Activated CD4-positive, alpha-beta memory T cell treated with anti-CD3 and anti-CD28 coated beads, Interleukin-2, amount 10 ng/mL, durations not matched to agents 7 days and 5 days (primary cell): ENCODE data around the gene TMEM179. TPM values are rescaled to one million over a fixed set of nuclear protein-coding genes. Genes with fewer than 3 reads are reported as not detected.

Experiments used
- CTCF ChIA-PET: fragments of 350-600 bp; sonication (Branson Sonifier 250); formaldehyde crosslinking; loops from one replicate; lab custom pipeline; 2021; ENCODE audit warnings: antibody characterized with exemption, inconsistent platforms; lab: Charles Lee
- POLR2A ChIA-PET: fragments of 350-600 bp; sonication (Branson Sonifier 250); formaldehyde crosslinking; loops from one replicate; lab custom pipeline; 2021; ENCODE audit warnings: antibody characterized with exemption; lab: Charles Lee
- DNase-seq: peaks from one replicate; pipeline ENCODE4 v3.0.0-alpha.2; 2020
- H3K27ac Mint-ChIP-seq: one replicate; pipeline ENCODE4 v1.8.0; 2021; ENCODE audit warnings: mild to moderate bottlenecking, mixed read lengths
- H3K27me3 Mint-ChIP-seq: one replicate; pipeline ENCODE4 v1.8.0; 2021; ENCODE audit warnings: mixed read lengths
- H3K36me3 Mint-ChIP-seq: one replicate; pipeline ENCODE4 v1.8.0; 2021; ENCODE audit warnings: low read depth, mixed read lengths
- H3K4me1 Mint-ChIP-seq: one replicate; pipeline ENCODE4 v1.8.0; 2021; ENCODE audit warnings: mixed read lengths
- H3K4me3 Mint-ChIP-seq: one replicate; pipeline ENCODE4 v1.8.0; 2021; ENCODE audit warnings: mild to moderate bottlenecking, mixed read lengths
- H3K9me3 Mint-ChIP-seq: one replicate; pipeline ENCODE4 v1.8.0; 2021; ENCODE audit warnings: mixed read lengths
- total RNA-seq, 2 experiments: library from RNA; stranded (reverse); gene quantifications; one replicate each; pipeline ENCODE4 v1.2.3, GENCODE V29; 2021

The TMEM179 gene
- total RNA-seq, 2 experiments from 2014 or later = not detected

- H3K27ac Mint-ChIP-seq = no peak overlapping the region
- no peaks in the 10 kb centered on the region for H3K4me1 Mint-ChIP-seq
- no peaks in the 10 kb centered on the region for H3K9me3 Mint-ChIP-seq
- ChIA-PET POLR2A (no interaction called here), CTCF (interaction anchor here (1.1 kb wide), 1 partner anchor 9 kb away, joined by 3 read pairs; no protein-coding TSS in a partner anchor)
- H3K4me3 Mint-ChIP-seq = no peak overlapping the region
- H3K36me3 Mint-ChIP-seq = no peaks in the 10 kb centered on the region
- H3K27me3 Mint-ChIP-seq = no peaks in the 10 kb centered on the region
- no peak for DNase-seq
Observed at GRCh38 chr14:104554608-104555429, 49.8 kb downstream of the TMEM179 start.

GRCh38 chr14:104554088-104554607, 50.4 kb downstream of the TMEM179 start:
- Mint-ChIP-seq H3K9me3 (no peaks in the 10 kb centered on the region), H3K4me1 (no peaks in the 10 kb centered on the region), H3K27me3 (no peaks in the 10 kb centered on the region), H3K36me3 (no peaks in the 10 kb centered on the region), H3K27ac (no peak overlapping the region), H3K4me3 (no peak overlapping the region)
- DNase-seq = no peak
- ChIA-PET CTCF (no interaction called here), POLR2A (no interaction called here)

DNA sequence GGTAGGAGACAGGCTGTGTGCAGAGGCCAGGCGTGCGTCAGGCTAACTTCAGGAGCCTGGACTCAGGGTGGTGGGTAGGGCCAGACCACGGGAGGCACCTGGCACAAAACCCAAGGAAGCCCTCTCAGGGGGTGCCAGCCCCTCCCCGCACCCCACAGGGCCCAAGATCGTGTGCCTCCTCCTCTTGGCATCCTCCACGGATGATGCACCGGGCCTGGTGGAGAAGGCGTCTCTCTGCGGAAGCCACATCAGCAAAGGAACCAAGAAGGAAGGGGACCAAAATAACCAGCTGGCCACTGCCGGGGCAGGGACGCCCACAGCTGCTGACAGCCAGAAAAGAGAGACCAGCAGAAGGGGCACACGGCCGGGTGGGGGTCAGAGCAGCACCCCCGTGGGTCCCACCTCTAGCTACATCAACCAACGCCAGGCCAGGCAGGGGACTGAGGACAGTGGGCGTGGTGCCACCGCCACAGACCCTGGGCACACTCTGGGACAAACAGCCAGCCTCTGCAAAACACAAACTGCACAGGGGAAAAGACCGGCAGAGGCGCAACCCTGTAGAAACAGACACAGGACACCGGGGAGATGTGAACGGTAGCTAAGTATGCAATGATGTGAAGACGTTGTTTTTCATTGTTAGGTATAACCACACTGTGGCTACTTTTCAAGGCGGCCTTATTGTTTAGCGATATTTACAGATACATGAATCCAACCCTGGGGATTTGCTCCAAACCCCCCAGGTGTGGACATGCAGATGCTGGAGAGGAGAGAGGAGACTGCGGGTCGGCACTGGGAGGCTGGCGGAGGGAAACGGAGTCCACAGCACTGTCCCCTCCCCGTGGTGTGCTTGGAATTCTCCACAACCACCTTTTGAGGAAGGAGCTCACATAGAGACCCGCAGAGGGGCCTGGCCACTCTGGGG, 51.1 kb downstream of the TMEM179 start:
- no peaks in the 10 kb centered on the region for H3K27me3 Mint-ChIP-seq
- H3K4me3 Mint-ChIP-seq = no peak overlapping the region
- no peaks in the 10 kb centered on the region for H3K4me1 Mint-ChIP-seq
- no peak for DNase-seq
- no peaks in the 10 kb centered on the region for H3K9me3 Mint-ChIP-seq
- H3K27ac Mint-ChIP-seq = no peak overlapping the region
- ChIA-PET CTCF (no interaction called here), POLR2A (no interaction called here)
- no peaks in the 10 kb centered on the region for H3K36me3 Mint-ChIP-seq

GRCh38 chr14:104552738-104553125, 51.8 kb downstream of the TMEM179 start:
- no peak overlapping the region for H3K27ac Mint-ChIP-seq
- H3K27me3 Mint-ChIP-seq = no peaks in the 10 kb centered on the region
- ChIA-PET POLR2A (no interaction called here), CTCF (no interaction called here)
- no peaks in the 10 kb centered on the region for H3K36me3 Mint-ChIP-seq
- DNase-seq = no peak
- H3K4me3 Mint-ChIP-seq = no peak overlapping the region
- H3K4me1 Mint-ChIP-seq = no peaks in the 10 kb centered on the region
- no peaks in the 10 kb centered on the region for H3K9me3 Mint-ChIP-seq

DNA sequence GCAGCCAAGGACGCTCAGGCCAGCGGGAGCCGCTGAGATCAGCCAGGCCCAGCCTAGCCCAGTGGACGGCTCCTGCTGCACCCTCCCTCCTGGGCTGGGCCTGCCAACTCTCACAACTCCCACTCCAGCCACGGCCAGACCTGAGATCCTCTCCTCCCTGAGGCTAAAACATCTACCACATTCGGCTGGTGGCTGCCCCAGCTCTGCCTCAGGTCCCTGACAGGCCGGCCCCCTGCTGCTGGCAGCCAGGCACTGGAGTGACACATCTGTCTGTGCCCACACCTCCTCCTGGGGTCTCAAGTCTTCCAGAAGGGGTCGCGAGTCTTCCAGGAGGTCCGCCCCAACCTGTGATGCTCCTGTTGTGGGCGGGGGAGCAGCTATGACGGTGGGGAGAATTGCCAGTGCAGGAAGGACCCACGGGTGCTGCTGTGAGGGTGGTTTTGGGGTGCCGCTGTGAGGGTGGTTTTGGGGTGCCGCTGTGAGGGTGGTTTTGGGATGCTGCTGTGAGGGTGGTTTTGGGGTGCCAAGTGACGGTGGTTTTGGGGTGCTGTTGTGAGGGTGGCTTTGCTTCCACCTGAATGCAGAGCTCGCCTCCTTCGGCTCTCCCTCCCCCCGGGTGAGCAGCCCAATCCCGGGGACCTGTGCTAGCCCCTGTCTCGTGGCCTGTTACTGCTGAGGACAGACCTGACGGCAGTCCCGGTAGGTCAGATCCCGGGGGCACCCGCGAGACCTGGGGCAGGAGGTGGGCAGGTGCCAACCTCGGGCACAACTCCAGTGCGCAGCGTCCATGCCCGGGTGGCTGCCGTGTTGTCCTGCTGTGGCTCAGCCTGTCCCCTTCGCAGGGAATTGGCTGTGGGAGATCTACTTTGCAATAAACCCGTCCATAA, 52.5 kb downstream of the TMEM179 start:
- no peaks in the 10 kb centered on the region for H3K4me1 Mint-ChIP-seq
- H3K4me3 Mint-ChIP-seq = no peak overlapping the region
- POLR2A ChIA-PET = no interaction called here
- H3K9me3 Mint-ChIP-seq = no peaks in the 10 kb centered on the region
- no peak overlapping the region for H3K27ac Mint-ChIP-seq
- no peaks in the 10 kb centered on the region for H3K27me3 Mint-ChIP-seq
- no peak for DNase-seq
- CTCF ChIA-PET = no interaction called here
- no peaks in the 10 kb centered on the region for H3K36me3 Mint-ChIP-seq

- H3K36me3 Mint-ChIP-seq = no peaks in the 10 kb centered on the region
- H3K4me3 Mint-ChIP-seq = no peak overlapping the region
- no peak for DNase-seq
- ChIA-PET POLR2A (no interaction called here), CTCF (no interaction called here)
- H3K27ac Mint-ChIP-seq = no peak overlapping the region
- no peaks in the 10 kb centered on the region for H3K27me3 Mint-ChIP-seq
- no peaks in the 10 kb centered on the region for H3K9me3 Mint-ChIP-seq
- no peaks in the 10 kb centered on the region for H3K4me1 Mint-ChIP-seq
Observed at GRCh38 chr14:104550861-104551728, 53.5 kb downstream of the TMEM179 start.

DNA sequence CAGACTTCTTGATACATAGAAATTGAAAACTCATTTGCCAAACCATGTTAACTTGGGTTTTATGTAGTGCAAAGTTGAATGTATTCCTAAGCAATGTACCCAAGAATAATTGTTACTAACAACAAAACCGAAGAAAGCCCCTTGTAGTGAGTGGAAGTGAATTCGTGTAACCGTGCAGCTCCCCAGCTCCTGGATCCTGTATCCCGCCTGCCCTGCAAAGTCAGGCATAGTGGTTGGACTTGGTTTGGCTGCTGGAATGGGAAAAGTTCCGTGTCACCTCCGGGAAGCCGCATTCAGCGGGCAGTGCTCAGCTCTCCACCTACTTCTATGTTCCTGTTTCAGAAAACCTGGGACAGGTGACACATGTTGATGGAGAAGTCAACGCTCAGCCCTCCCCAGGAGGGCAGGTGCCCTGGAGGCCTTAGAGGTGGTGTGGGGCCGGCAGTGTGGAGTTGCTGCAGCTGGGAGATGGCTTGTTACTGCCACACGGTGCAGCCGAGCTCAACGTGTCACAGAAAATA, 54.2 kb downstream of the TMEM179 start:
- H3K9me3 Mint-ChIP-seq = no peaks in the 10 kb centered on the region
- ChIA-PET POLR2A (no interaction called here), CTCF (no interaction called here)
- no peaks in the 10 kb centered on the region for H3K36me3 Mint-ChIP-seq
- no peak overlapping the region for H3K4me3 Mint-ChIP-seq
- no peaks in the 10 kb centered on the region for H3K4me1 Mint-ChIP-seq
- no peaks in the 10 kb centered on the region for H3K27me3 Mint-ChIP-seq
- DNase-seq = no peak
- H3K27ac Mint-ChIP-seq = no peak overlapping the region

DNA sequence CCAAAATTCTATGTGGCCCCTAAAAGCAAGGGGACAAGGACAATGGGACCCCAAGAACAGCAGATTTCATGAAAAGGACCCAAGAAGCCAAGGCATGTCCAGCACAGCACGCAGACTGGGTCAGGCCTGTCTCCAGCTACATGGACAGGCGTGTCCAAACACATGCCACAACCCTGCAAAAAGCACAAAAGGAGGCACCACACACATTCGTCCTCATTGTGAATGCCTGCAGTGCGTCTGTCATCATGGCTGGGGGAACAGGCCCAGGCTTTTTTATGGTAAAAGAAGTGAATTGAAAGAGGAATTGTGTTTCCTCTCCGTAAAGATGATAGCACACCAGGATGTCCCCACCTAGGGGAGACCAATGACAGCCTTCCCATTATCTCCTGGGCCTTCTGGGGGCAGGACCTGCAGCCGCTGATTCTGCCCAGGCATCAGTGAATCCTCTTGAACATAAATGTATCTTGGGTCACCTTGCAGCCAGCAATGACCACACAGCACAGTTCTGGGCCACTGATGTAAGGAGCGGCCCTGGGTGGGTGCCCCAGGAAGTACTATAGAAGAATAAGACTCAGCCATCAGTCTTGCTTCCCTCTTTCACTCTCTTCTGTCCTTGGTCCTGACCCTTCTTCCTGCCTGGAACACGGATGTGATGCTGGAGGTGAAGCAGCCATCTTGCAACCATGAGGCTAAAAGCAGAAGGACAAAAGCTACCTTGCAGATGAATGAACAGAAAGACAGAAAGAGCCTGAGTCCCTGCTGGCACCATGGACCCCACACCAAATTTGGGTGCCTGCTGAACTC, 54.8 kb downstream of the TMEM179 start:
- DNase-seq = no peak
- Mint-ChIP-seq H3K4me1 (no peaks in the 10 kb centered on the region), H3K27me3 (no peaks in the 10 kb centered on the region), H3K4me3 (no peak overlapping the region), H3K36me3 (no peaks in the 10 kb centered on the region), H3K9me3 (no peaks in the 10 kb centered on the region), H3K27ac (no peak overlapping the region)
- CTCF ChIA-PET = no interaction called here
- POLR2A ChIA-PET = no interaction called here

- Mint-ChIP-seq H3K27me3 (no peaks in the 10 kb centered on the region), H3K27ac (no peak overlapping the region), H3K9me3 (no peaks in the 10 kb centered on the region), H3K4me3 (no peak overlapping the region), H3K36me3 (no peaks in the 10 kb centered on the region), H3K4me1 (no peaks in the 10 kb centered on the region)
- ChIA-PET CTCF (no interaction called here), POLR2A (no interaction called here)
- DNase-seq = no peak
Observed at GRCh38 chr14:104548802-104549535, 55.6 kb downstream of the TMEM179 start.

GRCh38 chr14:104547998-104548700, 56.4 kb downstream of the TMEM179 start:
- Mint-ChIP-seq H3K36me3 (no peaks in the 10 kb centered on the region), H3K27me3 (peaks cover 3% of the 10 kb centered on the region)
- DNase-seq = no peak

More at GRCh38 chr14:104547998-104548700, 56.4 kb downstream of the TMEM179 start:
- ChIA-PET POLR2A (no interaction called here), CTCF (no interaction called here)
- Mint-ChIP-seq H3K27ac (no peak overlapping the region), H3K4me1 (no peaks in the 10 kb centered on the region), H3K9me3 (no peaks in the 10 kb centered on the region), H3K4me3 (no peak overlapping the region)
